HG03097 (cell line): Measurements from ENCODE around the gene ANKRD44.

Source experiments
- ATAC-seq: cut with Tn5 transposase; IDR thresholded peaks from one replicate; pipeline ENCODE4 v1.9.1; 2021; ENCODE audit not compliant: unreplicated experiment, low FRiP score

Gene ANKRD44

GRCh38 chr2:197211881-197212342 is 98.7 kb downstream of the ANKRD44 start:
- ATAC-seq = no peak

- no peak for ATAC-seq
Observed at GRCh38 chr2:197210430-197210829, 100.2 kb downstream of the ANKRD44 start.

GRCh38 chr2:197209742-197210408 is 100.7 kb downstream of the ANKRD44 start:
- peak; percentile 30 for ATAC-seq

GRCh38 chr2:197209246-197209645 is 101.3 kb downstream of the ANKRD44 start:
- no peak for ATAC-seq

- ATAC-seq = no peak
Observed at GRCh38 chr2:197208841-197209240, 101.7 kb downstream of the ANKRD44 start.

GRCh38 chr2:197208024-197208423 is 102.6 kb downstream of the ANKRD44 start:
- ATAC-seq = no peak

- ATAC-seq = no peak
Observed at GRCh38 chr2:197207598-197207997, 103.0 kb downstream of the ANKRD44 start.

GRCh38 chr2:197207106-197207505 is 103.5 kb downstream of the ANKRD44 start:
- no peak for ATAC-seq

- peak; percentile 59 for ATAC-seq
Observed at GRCh38 chr2:197205585-197206215, 104.9 kb downstream of the ANKRD44 start.

GRCh38 chr2:197204519-197205250 is 105.9 kb downstream of the ANKRD44 start:
- no peak for ATAC-seq

- ATAC-seq = no peak
Observed at GRCh38 chr2:197201874-197202273, 108.7 kb downstream of the ANKRD44 start.

GRCh38 chr2:197200762-197201058 is 109.9 kb downstream of the ANKRD44 start:
- no peak for ATAC-seq

GRCh38 chr2:197200051-197200761 is 110.4 kb downstream of the ANKRD44 start:
- no peak for ATAC-seq

GRCh38 chr2:197198890-197199289 is 111.7 kb downstream of the ANKRD44 start:
- ATAC-seq = peak; percentile 92

GRCh38 chr2:197197895-197198311 is 112.7 kb downstream of the ANKRD44 start:
- ATAC-seq = no peak

GRCh38 chr2:197196541-197197180 is 113.9 kb downstream of the ANKRD44 start:
- ATAC-seq = no peak

- ATAC-seq = no peak
Observed at GRCh38 chr2:197195518-197195917, 115.1 kb downstream of the ANKRD44 start.

GRCh38 chr2:197191940-197192322 is 118.6 kb downstream of the ANKRD44 start:
- peak; percentile 83 for ATAC-seq

- peak; percentile 43 for ATAC-seq
Observed at GRCh38 chr2:197191177-197191939, 119.2 kb downstream of the ANKRD44 start.

- no peak for ATAC-seq
Observed at GRCh38 chr2:197190100-197190432, 120.5 kb downstream of the ANKRD44 start.
